H9 (cell line): ENCODE data around the gene ETNK2. TPM values are rescaled to one million over a fixed set of nuclear protein-coding genes. Genes with fewer than 3 reads are reported as not detected.

ENCODE experiments used
- DNase-seq: peaks from one replicate; pipeline ENCODE4 v3.0.0-alpha.2; 2017
- H2AFZ ChIP-seq: one replicate; pipeline ENCODE4 v1.6.1; 2013; ENCODE audit warnings: mild to moderate bottlenecking, low read length, control low read depth, moderate library complexity
- H2AK5ac ChIP-seq: 2 replicates; pipeline ENCODE4 v1.6.1; 2013; ENCODE audit warnings: low read length, control low read depth, mixed read lengths; ENCODE audit not compliant: insufficient read length
- H2BK120ac ChIP-seq: one replicate; pipeline ENCODE4 v1.6.1; 2013; ENCODE audit warnings: low read depth, mild to moderate bottlenecking, low read length, control low read depth, inconsistent platforms; ENCODE audit not compliant: poor library complexity, severe bottlenecking
- H2BK12ac ChIP-seq: 2 replicates; pipeline ENCODE4 v1.6.1; 2013; ENCODE audit warnings: low read length, control low read depth, mixed read lengths, low read depth; ENCODE audit not compliant: insufficient read length
- H2BK15ac ChIP-seq: 2 replicates; pipeline ENCODE4 v1.6.1; 2013; ENCODE audit warnings: low read depth, low read length, control low read depth
- H2BK20ac ChIP-seq: one replicate; pipeline ENCODE4 v1.6.1; 2013; ENCODE audit warnings: low read depth, mild to moderate bottlenecking, low read length, control low read depth, inconsistent platforms; ENCODE audit not compliant: poor library complexity, severe bottlenecking
- H2BK5ac ChIP-seq: 2 replicates; pipeline ENCODE4 v1.6.1; 2013; ENCODE audit warnings: low read length, control low read depth, mixed read lengths; ENCODE audit not compliant: insufficient read length
- H3K14ac ChIP-seq: 2 replicates; pipeline ENCODE4 v1.6.1; 2013; ENCODE audit warnings: low read length, control low read depth; ENCODE audit not compliant: insufficient read depth
- H3K18ac ChIP-seq: 2 replicates; pipeline ENCODE4 v1.6.1; 2013; ENCODE audit warnings: low read depth, mild to moderate bottlenecking, mixed read lengths, low read length, control low read depth; ENCODE audit not compliant: insufficient read length
- H3K23ac ChIP-seq: 2 replicates; pipeline ENCODE4 v1.6.1; 2013; ENCODE audit warnings: low read length, control low read depth, mixed read lengths, low read depth; ENCODE audit not compliant: insufficient read length
- H3K23me2 ChIP-seq: 2 replicates; pipeline ENCODE4 v1.6.1; 2013; ENCODE audit warnings: low read depth, mild to moderate bottlenecking, mixed read lengths, low read length, control low read depth; ENCODE audit not compliant: insufficient read length, poor library complexity, severe bottlenecking
- H3K27ac ChIP-seq: 2 replicates; pipeline ENCODE4 v1.5.1; 2013; ENCODE audit warnings: low read length, control low read depth, mixed read lengths, low read depth; ENCODE audit not compliant: insufficient read length
- H3K27me3 ChIP-seq: 2 replicates; pipeline ENCODE4 v1.6.1; 2013; ENCODE audit warnings: low read length, control low read depth, inconsistent platforms; ENCODE audit not compliant: insufficient read depth
- H3K4ac ChIP-seq: 2 replicates; pipeline ENCODE4 v1.6.1; 2013; ENCODE audit warnings: low read depth, mild to moderate bottlenecking, control low read depth, inconsistent platforms, low read length, moderate library complexity
- H3K4me1 ChIP-seq: 2 replicates; pipeline ENCODE4 v1.6.1; 2013; ENCODE audit warnings: low read length, control low read depth, inconsistent platforms; ENCODE audit not compliant: insufficient read depth
- H3K4me2 ChIP-seq: 2 replicates; pipeline ENCODE4 v1.6.1; 2013; ENCODE audit warnings: low read length, control low read depth, mixed read lengths; ENCODE audit not compliant: insufficient read length, insufficient read depth
- H3K56ac ChIP-seq: 2 replicates; pipeline ENCODE4 v1.6.1; 2013; ENCODE audit warnings: low read depth, mild to moderate bottlenecking, mixed read lengths, low read length, control low read depth; ENCODE audit not compliant: insufficient read length
- H3K79me1 ChIP-seq: 2 replicates; pipeline ENCODE4 v1.6.1; 2013; ENCODE audit warnings: low read depth, mild to moderate bottlenecking, moderate library complexity, low read length, control low read depth, inconsistent platforms; ENCODE audit not compliant: insufficient read depth, poor library complexity, severe bottlenecking
- H3K79me2 ChIP-seq: 2 replicates; pipeline ENCODE4 v1.6.1; 2013; ENCODE audit warnings: low read length, control low read depth, inconsistent platforms; ENCODE audit not compliant: insufficient read depth
- H3K9ac ChIP-seq: 2 replicates; pipeline ENCODE4 v1.6.1; 2013; ENCODE audit warnings: low read length, control low read depth, mixed read lengths; ENCODE audit not compliant: insufficient read length; ENCODE audit errors: extremely low read depth
- H3K9me3 ChIP-seq: one replicate; pipeline ENCODE4 v1.6.1; 2013; ENCODE audit warnings: low read depth, low read length, inconsistent platforms; ENCODE audit not compliant: control insufficient read depth
- H3T11ph ChIP-seq: one replicate; pipeline ENCODE4 v1.6.1; 2013; ENCODE audit warnings: mild to moderate bottlenecking, low read length, control low read depth, inconsistent platforms
- H4K20me1 ChIP-seq: one replicate; pipeline ENCODE4 v1.6.1; 2013; ENCODE audit not compliant: control insufficient read depth, insufficient read length, insufficient read depth
- H4K5ac ChIP-seq: 2 replicates; pipeline ENCODE4 v1.6.1; 2013; ENCODE audit warnings: low read depth, mild to moderate bottlenecking, mixed read lengths, low read length, control low read depth; ENCODE audit not compliant: insufficient read length
- H4K8ac ChIP-seq: replicated peaks from 2 replicates; pipeline ENCODE4 v1.6.1; 2013; ENCODE audit warnings: low read length, control low read depth, mixed read lengths, low read depth; ENCODE audit not compliant: insufficient read length
- H4K91ac ChIP-seq: 2 replicates; pipeline ENCODE4 v1.6.1; 2013; ENCODE audit warnings: low read depth, mild to moderate bottlenecking, moderate library complexity, mixed read lengths, low read length, control low read depth; ENCODE audit not compliant: insufficient read length
- H3K27ac Mint-ChIP-seq, 3 experiments: 2 replicates in 2 of 3; 3 replicates in 1 of 3; pipeline ENCODE4 v1.8.0; 2020 to 2021; ENCODE audit warnings: mixed read lengths in 3 of 3, mild to moderate bottlenecking in 1 of 3, moderate library complexity in 1 of 3
- H3K27me3 Mint-ChIP-seq: 2 replicates; pipeline ENCODE4 v1.8.0; 2021; ENCODE audit warnings: low read depth, mild to moderate bottlenecking, moderate library complexity, mixed read lengths
- H3K36me3 Mint-ChIP-seq, 3 experiments: 2 replicates in 2 of 3; 3 replicates in 1 of 3; pipeline ENCODE4 v1.8.0; 2020 to 2021; ENCODE audit warnings: low read depth in 3 of 3, mixed read lengths in 3 of 3; ENCODE audit not compliant: insufficient read depth in 1 of 3
- H3K4me1 Mint-ChIP-seq, 2 experiments: 2 replicates each; pipeline ENCODE4 v1.8.0; 2020; ENCODE audit warnings: mixed read lengths in 2 of 2
- H3K4me3 Mint-ChIP-seq, 2 experiments: 2 replicates in 1 of 2; 3 replicates in 1 of 2; pipeline ENCODE4 v1.8.0; 2020 to 2021; ENCODE audit warnings: mild to moderate bottlenecking in 2 of 2, mixed read lengths in 2 of 2, moderate library complexity in 1 of 2
- H3K9me3 Mint-ChIP-seq, 2 experiments: 2 replicates in 1 of 2; 3 replicates in 1 of 2; pipeline ENCODE4 v1.8.0; 2020; ENCODE audit warnings: mild to moderate bottlenecking in 2 of 2, mixed read lengths in 2 of 2, moderate library complexity in 1 of 2
- WGBS: extraction: QIAGEN DNeasy Blood & Tissue Kit; methylation state at CpG from one replicate; pipeline ENCODE4 v1.1.7; 2013; ENCODE audit warnings: missing lambda C conversion rate, low lambda C conversion rate, mixed read lengths; ENCODE audit not compliant: insufficient read length; ENCODE audit errors: extremely low coverage; 5-methylcytosine and 5-hydroxymethylcytosine counted together
- total RNA-seq: library from RNA; stranded (reverse); gene quantifications from 2 replicates; pipeline ENCODE4 v1.2.1, GENCODE V29; 2021
- TF ChIP-seq, protein P1 (sequence below): fragments of 200-600 bp; sonication (generic); conservative IDR thresholded peaks from 3 replicates; pipeline ENCODE4 v1.8.0; 2021; ENCODE audit warnings: antibody characterized with exemption, mild to moderate bottlenecking

Gene ETNK2
- total RNA-seq, 1 experiment from 2014 or later = 17.6 TPM

GRCh38 chr1:204096931-204097330, 54.9 kb downstream of the ETNK2 start:
- Histone ChIP-seq H3K23ac (no peak overlapping the region), H4K91ac (no peak overlapping the region), H3K56ac (no peak overlapping the region), H4K8ac (no peak overlapping the region), H2BK15ac (no peak overlapping the region), H2BK120ac (no peak overlapping the region), H4K20me1 (no peaks in the 10 kb centered on the region), H3K79me2 (peaks cover 80% of the 10 kb centered on the region; the same call in 1 of the 2 replicates), H3K79me1 (peaks cover 16% of the 10 kb centered on the region), H3K23me2 (no peaks in the 10 kb centered on the region), H3K18ac (no peak overlapping the region), H2BK20ac (no peak overlapping the region), H4K5ac (no peak overlapping the region), H3K9ac (no peak overlapping the region), H2BK5ac (no peak overlapping the region), H2AFZ (no peak overlapping the region), H3T11ph (no peak overlapping the region), H3K27me3 (no peaks in the 10 kb centered on the region), H3K27ac (no peak overlapping the region), H2AK5ac (peak overlapping the region; percentile 76), H3K14ac (no peak overlapping the region), H3K4me2 (no peak overlapping the region), H3K9me3 (no peaks in the 10 kb centered on the region), H3K4me1 (peaks cover 33% of the 10 kb centered on the region), H3K4ac (no peak overlapping the region), H2BK12ac (no peak overlapping the region)
- H3K4me1 Mint-ChIP-seq = peaks cover 68 to 70% of the 10 kb centered on the region in 2 experiments
- peaks cover 0 to 6% (median 5%) of the 10 kb centered on the region in 3 experiments; a peak in 4 of 7 replicates for H3K36me3 Mint-ChIP-seq
- H3K27me3 Mint-ChIP-seq = no peaks in the 10 kb centered on the region
- H3K27ac Mint-ChIP-seq = peak overlapping the region in 1 of 3 experiments; percentile 5; a peak in 1 of 7 replicates
- WGBS = no CpG with 5 or more reads among the region's 3 CpGs
- TF ChIP-seq, protein P1, sequence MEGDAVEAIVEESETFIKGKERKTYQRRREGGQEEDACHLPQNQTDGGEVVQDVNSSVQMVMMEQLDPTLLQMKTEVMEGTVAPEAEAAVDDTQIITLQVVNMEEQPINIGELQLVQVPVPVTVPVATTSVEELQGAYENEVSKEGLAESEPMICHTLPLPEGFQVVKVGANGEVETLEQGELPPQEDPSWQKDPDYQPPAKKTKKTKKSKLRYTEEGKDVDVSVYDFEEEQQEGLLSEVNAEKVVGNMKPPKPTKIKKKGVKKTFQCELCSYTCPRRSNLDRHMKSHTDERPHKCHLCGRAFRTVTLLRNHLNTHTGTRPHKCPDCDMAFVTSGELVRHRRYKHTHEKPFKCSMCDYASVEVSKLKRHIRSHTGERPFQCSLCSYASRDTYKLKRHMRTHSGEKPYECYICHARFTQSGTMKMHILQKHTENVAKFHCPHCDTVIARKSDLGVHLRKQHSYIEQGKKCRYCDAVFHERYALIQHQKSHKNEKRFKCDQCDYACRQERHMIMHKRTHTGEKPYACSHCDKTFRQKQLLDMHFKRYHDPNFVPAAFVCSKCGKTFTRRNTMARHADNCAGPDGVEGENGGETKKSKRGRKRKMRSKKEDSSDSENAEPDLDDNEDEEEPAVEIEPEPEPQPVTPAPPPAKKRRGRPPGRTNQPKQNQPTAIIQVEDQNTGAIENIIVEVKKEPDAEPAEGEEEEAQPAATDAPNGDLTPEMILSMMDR = no peak
- no peaks in the 10 kb centered on the region for H3K9me3 Mint-ChIP-seq
- DNase-seq = no peak
- H3K4me3 Mint-ChIP-seq = no peak overlapping the region
